ENCODE data around the gene TEX11. TPM values are rescaled to one million over a fixed set of nuclear protein-coding genes. Genes with fewer than 3 reads are reported as not detected.
"Not testable (repeated sequence)": the region's sequence is repeated elsewhere in the genome, so short reads cannot be mapped to it uniquely, and the experiment has no call there.

The TEX11 gene
- total RNA-seq, 1 donor from 2014 or later = not detected

- no peaks in the 10 kb centered on the region for H3K27me3 ChIP-seq (ENCODE audit: control insufficient read depth, insufficient read depth, low read length)
- TF ChIP-seq, protein P1, sequence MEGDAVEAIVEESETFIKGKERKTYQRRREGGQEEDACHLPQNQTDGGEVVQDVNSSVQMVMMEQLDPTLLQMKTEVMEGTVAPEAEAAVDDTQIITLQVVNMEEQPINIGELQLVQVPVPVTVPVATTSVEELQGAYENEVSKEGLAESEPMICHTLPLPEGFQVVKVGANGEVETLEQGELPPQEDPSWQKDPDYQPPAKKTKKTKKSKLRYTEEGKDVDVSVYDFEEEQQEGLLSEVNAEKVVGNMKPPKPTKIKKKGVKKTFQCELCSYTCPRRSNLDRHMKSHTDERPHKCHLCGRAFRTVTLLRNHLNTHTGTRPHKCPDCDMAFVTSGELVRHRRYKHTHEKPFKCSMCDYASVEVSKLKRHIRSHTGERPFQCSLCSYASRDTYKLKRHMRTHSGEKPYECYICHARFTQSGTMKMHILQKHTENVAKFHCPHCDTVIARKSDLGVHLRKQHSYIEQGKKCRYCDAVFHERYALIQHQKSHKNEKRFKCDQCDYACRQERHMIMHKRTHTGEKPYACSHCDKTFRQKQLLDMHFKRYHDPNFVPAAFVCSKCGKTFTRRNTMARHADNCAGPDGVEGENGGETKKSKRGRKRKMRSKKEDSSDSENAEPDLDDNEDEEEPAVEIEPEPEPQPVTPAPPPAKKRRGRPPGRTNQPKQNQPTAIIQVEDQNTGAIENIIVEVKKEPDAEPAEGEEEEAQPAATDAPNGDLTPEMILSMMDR (IDR thresholded peaks at IDR 0.05; ENCODE audit: insufficient read depth, low read length, severe bottlenecking) = no peak
- no peaks in the 10 kb centered on the region for H3K36me3 ChIP-seq (ENCODE audit: control insufficient read depth, insufficient read depth, low read length)
- no peak overlapping the region for H3K4me3 ChIP-seq (ENCODE audit: low read depth, low read length)
- no peak for DNase-seq (ENCODE audit: low read depth)
- FAIRE-seq = no peak
Measured at GRCh38 chrX:70916754-70917153, 8.2 kb upstream of the TEX11 start.

DNA sequence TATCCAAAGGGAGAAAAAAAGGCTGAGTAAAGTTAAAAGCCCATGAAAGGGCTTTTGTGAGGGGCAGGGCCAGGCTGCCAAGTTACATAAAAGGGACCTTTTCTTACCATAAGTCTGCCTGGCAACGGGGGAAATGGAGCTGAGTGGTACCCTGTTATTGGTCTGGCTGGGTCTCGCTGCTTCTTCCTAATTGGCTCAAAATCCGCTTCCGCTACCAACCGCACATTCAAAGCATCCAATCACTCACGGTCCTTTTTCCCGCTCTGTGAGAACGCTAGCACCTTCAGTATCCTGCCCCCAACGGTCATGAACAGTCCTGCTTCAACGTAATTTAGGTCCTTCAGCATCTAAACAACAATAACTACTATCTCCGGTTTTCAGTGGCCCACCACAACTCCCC, 611 bp downstream of the TEX11 start:
- TF ChIP-seq, protein P1 (IDR thresholded peaks at IDR 0.05; ENCODE audit: insufficient read depth, low read length, severe bottlenecking) = no peak
- no peak for DNase-seq (ENCODE audit: low read depth)
- Histone ChIP-seq H3K36me3 (ENCODE audit: control insufficient read depth, insufficient read depth, low read length) (no peaks in the 10 kb centered on the region), H3K27me3 (ENCODE audit: control insufficient read depth, insufficient read depth, low read length) (no peaks in the 10 kb centered on the region), H3K4me3 (ENCODE audit: low read depth, low read length) (no peak overlapping the region)
- no peak for FAIRE-seq

- no peaks in the 10 kb centered on the region for H3K36me3 ChIP-seq (ENCODE audit: control insufficient read depth, insufficient read depth, low read length)
- DNase-seq (ENCODE audit: low read depth) (no peak), FAIRE-seq (no peak)
- TF ChIP-seq, protein P1 (IDR thresholded peaks at IDR 0.05; ENCODE audit: insufficient read depth, low read length, severe bottlenecking) = no peak
- no peaks in the 10 kb centered on the region for H3K27me3 ChIP-seq (ENCODE audit: control insufficient read depth, insufficient read depth, low read length)
- no peak overlapping the region for H3K4me3 ChIP-seq (ENCODE audit: low read depth, low read length)
Measured at GRCh38 chrX:70901465-70901864, 7.0 kb downstream of the TEX11 start.

DNA sequence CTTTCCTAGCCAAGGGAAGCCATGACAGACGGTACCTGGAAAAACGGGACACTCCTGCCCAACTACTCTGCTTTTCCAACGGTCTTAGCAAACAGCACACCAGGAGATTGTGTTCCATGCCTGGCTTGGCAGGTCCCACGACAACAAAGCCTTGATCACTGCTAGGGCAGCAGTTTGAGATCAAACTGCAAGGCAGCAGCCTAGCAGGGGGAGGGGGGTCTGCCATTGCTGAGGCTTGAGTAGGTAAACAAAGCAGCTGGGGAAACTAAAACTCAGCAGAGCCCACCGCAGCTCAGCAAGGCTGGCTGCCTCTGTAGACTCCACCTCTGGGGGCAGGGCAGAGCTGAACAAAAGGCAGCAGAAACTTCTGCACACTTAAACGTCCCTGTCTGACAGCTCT, 18.1 kb downstream of the TEX11 start:
- not testable (repeated sequence) for H3K27me3 ChIP-seq (ENCODE audit: control insufficient read depth, insufficient read depth, low read length); FAIRE-seq; H3K4me3 ChIP-seq (ENCODE audit: low read depth, low read length); H3K36me3 ChIP-seq (ENCODE audit: control insufficient read depth, insufficient read depth, low read length); DNase-seq (ENCODE audit: low read depth)

GRCh38 chrX:70878902-70879301, 29.6 kb downstream of the TEX11 start:
- FAIRE-seq = no peak
- TF ChIP-seq, protein P1 (IDR thresholded peaks at IDR 0.05; ENCODE audit: insufficient read depth, low read length, severe bottlenecking) = no peak

GRCh38 chrX:70852294-70852693, 56.2 kb downstream of the TEX11 start:
- Histone ChIP-seq H3K4me3 (ENCODE audit: low read depth, low read length) (no peak overlapping the region), H3K36me3 (ENCODE audit: control insufficient read depth, insufficient read depth, low read length) (no peaks in the 10 kb centered on the region), H3K27me3 (ENCODE audit: control insufficient read depth, insufficient read depth, low read length) (no peaks in the 10 kb centered on the region)
- DNase-seq (ENCODE audit: low read depth) (peak; percentile 19), FAIRE-seq (no peak)
- TF ChIP-seq, protein P1 (IDR thresholded peaks at IDR 0.05; ENCODE audit: insufficient read depth, low read length, severe bottlenecking) = no peak

More at GRCh38 chrX:70878902-70879301, 29.6 kb downstream of the TEX11 start:
- DNase-seq (ENCODE audit: low read depth) = no peak
- H3K27me3 ChIP-seq (ENCODE audit: control insufficient read depth, insufficient read depth, low read length) = no peaks in the 10 kb centered on the region
- H3K4me3 ChIP-seq (ENCODE audit: low read depth, low read length) = no peak overlapping the region
- H3K36me3 ChIP-seq (ENCODE audit: control insufficient read depth, insufficient read depth, low read length) = no peaks in the 10 kb centered on the region

DNA sequence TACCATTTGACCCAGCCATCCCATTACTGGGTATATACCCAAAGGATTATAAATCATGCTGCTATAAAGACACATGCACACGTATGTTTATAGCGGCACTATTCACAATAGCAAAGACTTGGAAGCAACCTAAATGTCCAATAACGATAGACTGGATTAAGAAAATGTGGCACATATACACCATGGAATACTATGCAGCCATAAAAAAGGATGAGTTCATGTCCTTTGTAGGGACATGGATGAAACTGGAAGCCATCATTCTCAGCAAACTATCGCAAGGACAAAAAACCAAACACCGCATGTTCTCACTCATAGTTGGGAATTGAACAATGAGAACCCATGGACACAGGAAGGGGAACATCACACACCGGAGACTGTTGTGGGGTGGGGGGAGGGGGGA, 64.4 kb downstream of the TEX11 start:
- FAIRE-seq; H3K36me3 ChIP-seq (ENCODE audit: control insufficient read depth, insufficient read depth, low read length): not testable (repeated sequence)

DNA sequence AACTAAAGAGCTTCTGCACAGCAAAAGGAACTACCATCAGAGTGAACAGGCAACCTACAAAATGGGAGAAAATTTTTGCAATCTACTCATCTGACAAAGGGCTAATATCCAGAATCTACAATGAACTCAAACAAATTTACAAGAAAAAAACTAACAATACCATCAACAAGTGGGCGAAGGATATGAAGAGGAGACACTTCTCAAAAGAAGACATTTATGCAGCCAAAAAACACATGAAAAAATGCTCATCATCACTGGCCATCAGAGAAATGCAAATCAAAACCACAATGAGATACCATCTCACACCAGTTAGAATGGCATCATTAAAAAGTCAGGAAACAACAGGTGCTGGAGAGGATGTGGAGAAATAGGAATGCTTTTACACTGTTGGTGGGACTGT, 64.9 kb downstream of the TEX11 start:
- H3K36me3 ChIP-seq (ENCODE audit: control insufficient read depth, insufficient read depth, low read length); FAIRE-seq: not testable (repeated sequence)

More for the DNA sequence above, 64.4 kb downstream of the TEX11 start:
- not testable (repeated sequence) for DNase-seq (ENCODE audit: low read depth); H3K4me3 ChIP-seq (ENCODE audit: low read depth, low read length); H3K27me3 ChIP-seq (ENCODE audit: control insufficient read depth, insufficient read depth, low read length)

More for the DNA sequence above, 64.9 kb downstream of the TEX11 start:
- not testable (repeated sequence) for H3K4me3 ChIP-seq (ENCODE audit: low read depth, low read length); H3K27me3 ChIP-seq (ENCODE audit: control insufficient read depth, insufficient read depth, low read length); DNase-seq (ENCODE audit: low read depth)

Measured in bronchial epithelial cell (primary cell).